GM19035 (cell line): Measurements from ENCODE around the gene PRICKLE3.
"Not testable (repeated sequence)": the region's sequence is repeated elsewhere in the genome, so short reads cannot be mapped to it uniquely, and the experiment has no call there.

Source experiments
- ATAC-seq: cut with Tn5 transposase; IDR thresholded peaks from one replicate; pipeline ENCODE4 v1.9.1; 2021; ENCODE audit not compliant: unreplicated experiment

The PRICKLE3 gene

GRCh38 chrX:49163555-49164419 is 22.4 kb downstream of the PRICKLE3 start:
- ATAC-seq, result peak; percentile 68

- ATAC-seq, result no peak
Measured at GRCh38 chrX:49162620-49163019, 23.6 kb downstream of the PRICKLE3 start, which contains the start of gene MAGIX. Gene MAGIX (plus strand): TSS chrX:49162758. CDS start chrX:49162890, 132 bp downstream.

GRCh38 chrX:49161632-49162031 is 24.5 kb downstream of the PRICKLE3 start:
- no peak for ATAC-seq

DNA sequence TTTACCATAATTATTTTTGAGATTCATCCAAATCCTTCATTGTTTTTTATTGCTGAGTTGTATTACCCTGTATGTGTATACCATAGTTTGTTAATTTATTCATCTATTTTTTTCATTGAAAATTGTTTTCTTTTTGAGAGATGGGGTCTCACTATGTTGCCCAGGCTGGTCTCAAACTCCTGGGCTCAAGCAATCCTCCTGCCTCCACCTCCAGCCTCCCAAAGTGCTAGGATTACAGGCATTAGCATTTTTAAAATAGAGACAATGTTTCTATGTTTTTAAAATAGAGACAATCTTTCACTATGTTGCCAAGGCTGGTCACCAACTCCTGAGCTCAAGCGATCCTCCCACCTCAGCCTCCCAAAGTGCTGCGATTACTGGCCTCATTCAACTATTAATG is 25.3 kb downstream of the PRICKLE3 start:
- ATAC-seq, result no peak

DNA sequence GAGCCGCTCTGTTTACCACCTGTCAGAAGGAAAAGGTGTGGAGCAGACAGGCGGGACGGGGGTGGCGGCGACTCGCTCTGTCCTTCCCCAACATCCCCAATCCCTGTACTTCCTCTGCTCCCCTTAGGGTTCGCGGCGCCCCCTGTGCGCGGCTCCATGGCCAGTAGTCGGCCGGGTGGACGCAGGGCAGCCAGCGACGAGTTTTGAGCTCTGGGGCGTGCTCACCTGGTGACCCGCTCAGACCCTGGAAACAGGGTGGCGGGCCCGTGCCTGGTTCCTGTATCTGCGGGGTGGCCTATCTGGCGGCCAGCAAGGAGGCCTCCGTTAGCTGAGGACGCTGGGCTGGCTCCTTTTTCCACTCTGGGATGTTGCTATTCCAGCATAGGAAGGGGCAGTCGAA is 29.0 kb downstream of the PRICKLE3 start:
- no peak for ATAC-seq

DNA sequence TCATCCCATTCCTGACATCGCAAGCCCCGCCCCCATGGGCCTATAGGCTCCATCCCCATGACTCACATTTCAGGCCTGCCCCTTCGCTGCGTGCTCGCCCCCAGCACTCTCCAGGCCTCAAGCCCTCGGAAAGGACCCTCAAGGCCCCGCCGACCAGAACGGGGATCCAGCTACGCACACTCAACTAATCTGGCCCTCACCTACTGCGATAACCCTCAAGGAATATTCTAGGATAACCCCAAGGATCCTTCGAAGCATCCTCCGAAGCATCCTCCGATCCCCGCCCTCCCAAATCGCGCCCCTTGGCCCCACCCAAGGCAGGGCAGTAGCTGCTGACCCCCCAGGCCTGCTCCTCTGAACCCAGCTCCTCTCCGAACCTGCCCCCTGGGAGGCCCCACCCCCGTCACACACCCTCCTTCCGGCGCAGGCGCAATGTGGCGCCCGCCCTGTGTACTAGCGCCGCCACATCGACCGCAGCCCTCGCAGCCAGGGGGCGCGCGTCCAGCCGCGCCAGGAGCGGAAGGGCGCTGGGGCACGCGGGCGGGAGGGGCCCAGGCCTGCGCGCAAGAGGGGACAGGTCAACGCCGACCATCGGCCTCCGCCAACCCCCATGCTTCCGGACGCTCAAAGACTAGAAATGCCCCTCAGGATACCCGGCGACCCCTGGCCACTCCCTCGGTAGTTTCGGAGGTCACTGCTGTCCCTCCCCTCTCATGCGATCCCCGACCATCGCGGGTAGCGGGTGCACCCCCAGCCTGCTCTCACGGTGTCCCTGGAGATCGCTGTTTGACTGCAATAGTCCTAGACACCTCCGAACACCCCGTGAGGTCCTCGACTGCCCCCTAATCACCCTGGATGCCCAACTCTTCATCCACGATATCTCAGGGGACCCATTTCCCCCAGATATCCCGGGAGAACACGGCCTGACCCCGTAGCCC is 30.0 kb downstream of the PRICKLE3 start:
- ATAC-seq, result peak; percentile 91

DNA sequence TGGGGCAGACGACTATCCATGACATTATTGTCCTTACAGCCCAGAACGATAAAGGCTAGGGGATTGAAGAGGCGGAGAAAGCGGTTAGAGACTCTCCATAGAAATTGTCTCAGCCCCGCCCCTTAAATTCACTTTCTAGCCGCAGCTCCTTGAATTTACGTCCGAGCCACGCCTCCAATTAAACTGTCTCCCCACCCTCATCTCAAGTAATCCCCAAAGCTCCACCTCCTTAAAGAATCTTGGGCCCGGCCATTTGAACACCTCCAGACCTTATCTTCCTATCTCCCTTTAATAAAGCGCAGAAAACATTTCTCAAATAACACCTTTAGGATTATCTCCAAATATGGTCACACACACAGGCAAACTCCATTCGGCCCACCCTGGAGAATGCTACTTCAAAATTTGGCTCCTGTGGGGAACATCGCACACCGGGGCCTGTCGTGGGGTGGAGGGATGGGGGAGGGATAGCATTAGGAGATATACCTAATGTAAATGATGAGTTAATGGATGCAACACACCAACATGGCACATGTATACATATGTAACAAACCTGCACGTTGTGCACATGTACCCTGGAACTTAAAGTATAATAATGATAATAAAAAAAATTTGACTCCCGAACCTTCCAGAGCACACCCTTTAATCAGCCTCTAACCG is 30.8 kb downstream of the PRICKLE3 start:
- ATAC-seq, result no peak

DNA sequence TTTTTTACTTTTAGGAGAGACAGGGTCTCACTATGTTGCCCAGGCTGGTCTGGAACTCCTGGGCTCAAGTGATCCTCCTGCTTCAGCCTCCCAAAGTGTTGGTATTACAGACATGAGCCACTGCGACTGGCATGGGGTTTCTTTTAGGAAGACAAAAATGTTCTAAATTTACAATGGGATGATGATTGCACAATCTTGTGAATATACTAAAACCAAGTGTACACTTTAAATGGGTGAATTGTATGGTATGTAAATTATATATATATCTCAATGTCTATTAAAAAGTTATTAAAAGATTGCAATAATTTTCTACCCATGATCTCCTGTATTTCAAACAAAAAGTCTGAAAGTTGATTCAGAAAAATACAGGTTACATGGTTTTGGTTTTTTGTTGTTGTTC is 32.7 kb downstream of the PRICKLE3 start:
- ATAC-seq, result no peak

DNA sequence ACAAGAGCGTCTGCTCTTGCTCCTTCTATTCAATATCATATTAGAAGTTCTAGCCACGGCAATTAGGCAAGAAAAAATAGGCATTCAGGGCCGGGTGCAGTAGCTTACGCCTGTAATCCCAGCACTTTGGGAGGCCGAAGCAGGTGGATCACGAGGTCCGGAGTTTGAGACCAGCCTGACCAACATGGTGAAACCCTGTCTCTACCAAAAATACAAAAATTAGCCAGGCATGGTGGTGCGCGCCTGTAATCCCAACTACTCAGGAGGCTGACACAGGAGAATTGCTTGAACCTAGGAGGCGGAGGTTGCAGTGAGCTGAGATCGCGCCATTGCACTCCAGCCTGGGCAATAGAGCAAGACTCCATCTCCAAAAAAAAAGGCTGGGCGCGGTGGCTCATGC is 36.9 kb downstream of the PRICKLE3 start:
- not testable (repeated sequence) for ATAC-seq

GRCh38 chrX:49148390-49149100 is 37.6 kb downstream of the PRICKLE3 start:
- ATAC-seq, result not testable (repeated sequence)

DNA sequence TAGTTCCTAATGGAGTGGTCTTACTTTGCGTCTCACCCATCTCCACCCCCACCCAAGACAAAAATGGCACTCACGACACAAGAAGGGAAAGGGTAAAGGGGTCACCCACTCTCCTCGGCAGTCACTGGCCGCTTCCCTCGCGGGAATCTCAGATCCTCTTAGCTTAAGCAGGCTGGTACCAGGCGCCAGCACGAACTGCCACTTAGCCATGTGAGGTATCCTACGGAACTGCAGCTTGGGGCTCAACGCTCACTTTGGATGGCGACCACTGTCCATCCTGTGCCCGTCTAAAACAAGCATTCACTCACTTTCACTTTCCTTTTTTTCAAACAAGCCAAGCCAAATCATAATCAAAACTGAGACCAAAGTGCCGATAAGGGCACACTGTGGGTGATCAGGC is 38.2 kb downstream of the PRICKLE3 start:
- no peak for ATAC-seq

GRCh38 chrX:49147282-49147681 is 38.9 kb downstream of the PRICKLE3 start:
- no peak for ATAC-seq

GRCh38 chrX:49143154-49143553 is 43.0 kb downstream of the PRICKLE3 start:
- not testable (repeated sequence) for ATAC-seq

DNA sequence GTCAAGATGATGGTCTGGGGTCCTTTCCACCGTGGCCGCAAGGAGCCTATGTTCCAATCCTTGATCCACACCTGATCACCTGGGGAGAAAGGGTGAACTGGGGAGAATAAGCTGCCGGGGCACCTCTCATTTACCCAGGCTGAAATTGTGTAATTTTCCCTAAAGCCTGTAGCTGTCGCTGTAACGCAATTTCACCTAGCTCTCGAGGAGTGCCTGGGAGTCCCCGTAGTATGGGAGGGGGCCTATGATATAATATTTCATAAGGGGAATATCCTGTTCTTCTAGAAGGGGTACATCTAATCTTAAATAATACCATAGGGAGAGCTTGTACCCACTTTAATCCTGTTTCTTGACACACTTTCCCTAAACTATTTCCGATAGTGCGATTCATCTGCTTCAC is 43.9 kb downstream of the PRICKLE3 start:
- not testable (repeated sequence) for ATAC-seq

DNA sequence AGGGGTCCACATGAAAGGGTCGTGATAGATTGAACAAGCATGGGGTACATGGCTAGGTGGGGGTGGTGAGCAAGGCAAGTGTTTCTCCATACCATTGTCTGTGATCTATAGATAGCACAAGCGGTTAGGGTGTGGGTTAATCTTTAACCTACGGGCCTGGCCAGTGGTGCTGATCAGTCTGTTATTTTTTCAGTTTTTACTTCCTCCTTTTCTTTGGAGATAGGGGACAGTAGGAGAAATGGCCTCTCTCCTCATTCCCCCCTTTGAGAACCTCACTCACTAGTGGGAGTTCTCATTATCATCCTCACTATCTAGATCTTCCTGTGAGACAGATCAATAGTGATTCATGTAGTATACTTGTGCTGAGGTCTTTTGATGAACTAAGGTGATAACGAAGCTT is 46.5 kb downstream of the PRICKLE3 start:
- no peak for ATAC-seq

DNA sequence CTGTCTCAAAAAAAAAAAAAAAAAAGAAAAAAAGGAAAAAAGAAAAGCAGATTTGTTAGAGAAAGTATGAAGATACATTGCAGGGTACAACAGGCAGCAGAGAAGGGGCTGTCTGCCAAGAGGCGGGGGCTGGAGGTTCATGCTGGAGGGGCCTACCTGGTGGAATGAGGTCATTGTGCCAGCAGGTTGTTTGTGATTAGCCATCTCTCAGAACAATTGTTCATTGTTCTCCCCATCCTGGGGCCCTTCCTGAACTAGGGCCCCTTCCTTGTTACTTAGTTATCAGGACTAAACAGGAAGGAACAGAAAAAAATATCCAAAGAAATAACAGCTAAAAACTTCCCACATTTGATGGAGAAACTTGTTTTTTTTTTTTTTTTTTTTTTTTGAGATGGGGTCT is 48.7 kb downstream of the PRICKLE3 start:
- ATAC-seq, result no peak

DNA sequence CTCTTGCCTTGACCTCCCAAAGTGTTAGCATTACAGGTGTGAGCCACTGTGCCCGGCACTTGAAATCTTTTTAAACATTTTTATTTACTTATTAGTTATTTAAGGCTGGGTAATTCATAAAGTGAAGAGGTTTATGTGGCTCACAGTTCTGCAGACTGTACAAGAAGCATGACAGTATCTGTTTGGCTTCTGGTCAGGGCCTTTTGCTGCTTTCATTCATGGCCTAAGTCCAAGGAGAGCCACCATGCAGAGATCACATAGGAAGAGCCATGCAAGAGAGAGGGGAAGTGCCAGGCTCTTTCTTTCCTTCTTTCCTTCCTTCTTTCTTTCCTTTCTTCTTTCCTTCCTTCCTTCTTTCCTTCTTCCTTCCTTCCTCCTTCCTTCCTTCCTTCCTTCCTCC is 52.4 kb downstream of the PRICKLE3 start:
- no peak for ATAC-seq

DNA sequence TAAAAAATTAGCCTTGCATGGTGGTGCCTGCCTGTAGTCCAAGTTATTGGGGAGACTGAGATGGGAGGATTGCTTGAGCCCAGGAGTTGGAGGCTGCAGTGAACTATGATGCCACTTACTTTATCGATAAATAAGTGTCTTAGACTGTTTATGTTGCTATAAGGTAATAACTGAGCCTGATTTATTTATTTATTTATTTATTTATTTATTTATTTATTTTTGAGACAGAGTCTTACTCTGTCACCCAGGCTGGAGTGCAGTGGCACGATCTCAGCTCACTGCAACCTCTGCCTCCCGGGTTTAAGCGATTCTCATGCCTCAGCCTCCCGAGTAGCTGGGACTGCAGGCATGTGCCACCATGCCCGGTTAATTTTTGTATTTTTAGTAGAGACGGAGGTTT is 53.9 kb downstream of the PRICKLE3 start:
- ATAC-seq, result not testable (repeated sequence)

DNA sequence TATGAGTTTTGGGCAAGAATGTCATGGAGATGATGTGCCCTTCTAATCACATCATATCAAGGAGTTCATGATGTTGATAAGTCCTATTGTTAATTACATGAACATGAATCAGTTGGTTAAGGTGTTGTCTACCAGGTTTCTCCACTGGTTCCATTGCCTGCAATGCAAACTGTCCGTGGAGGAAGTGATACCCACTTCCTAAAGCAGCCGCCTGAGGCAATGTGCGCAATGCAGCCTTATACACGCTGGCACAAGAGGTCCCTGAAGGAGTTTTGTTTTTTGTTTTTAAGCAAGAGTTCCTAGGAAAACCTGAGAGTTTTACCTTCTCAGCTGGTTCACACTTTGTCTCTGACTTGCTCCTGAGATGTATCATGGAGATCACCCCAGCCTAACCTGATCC is 56.7 kb downstream of the PRICKLE3 start:
- ATAC-seq, result no peak

DNA sequence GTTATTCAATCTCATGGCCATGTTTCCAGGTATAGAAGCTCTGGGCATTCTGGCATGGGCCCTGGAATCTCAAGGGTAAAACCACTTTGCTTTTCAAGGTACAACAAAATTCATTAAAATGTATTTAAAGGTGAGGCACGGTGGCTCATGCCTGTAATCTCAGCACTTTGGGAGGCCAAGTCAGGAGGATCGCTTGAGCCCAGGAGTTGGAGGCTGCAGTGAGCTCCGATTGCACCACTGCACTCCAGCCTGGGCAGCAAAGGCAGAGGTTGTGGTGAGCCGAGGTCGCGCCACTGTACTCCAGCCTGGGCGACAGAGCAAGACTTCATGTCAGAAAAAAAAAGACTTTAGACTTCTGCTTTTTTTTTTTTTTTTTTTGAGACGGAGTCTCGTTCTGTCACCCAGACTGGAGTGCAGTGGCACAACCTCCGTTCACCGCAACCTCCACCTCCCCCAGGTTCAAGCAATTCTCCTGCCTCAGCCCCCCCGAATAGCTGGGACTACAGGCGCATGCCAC is 58.4 kb downstream of the PRICKLE3 start:
- ATAC-seq, result not testable (repeated sequence)
